ENCODE data around the gene INTS6. TPM values are rescaled to one million over a fixed set of nuclear protein-coding genes. Genes with fewer than 3 reads are reported as not detected.

Gene INTS6
- total and polyA plus RNA-seq, 2 donors (not counting 1 experiment from before 2014, with no cell fraction given), result 15.4 to 74.7 TPM

DNA sequence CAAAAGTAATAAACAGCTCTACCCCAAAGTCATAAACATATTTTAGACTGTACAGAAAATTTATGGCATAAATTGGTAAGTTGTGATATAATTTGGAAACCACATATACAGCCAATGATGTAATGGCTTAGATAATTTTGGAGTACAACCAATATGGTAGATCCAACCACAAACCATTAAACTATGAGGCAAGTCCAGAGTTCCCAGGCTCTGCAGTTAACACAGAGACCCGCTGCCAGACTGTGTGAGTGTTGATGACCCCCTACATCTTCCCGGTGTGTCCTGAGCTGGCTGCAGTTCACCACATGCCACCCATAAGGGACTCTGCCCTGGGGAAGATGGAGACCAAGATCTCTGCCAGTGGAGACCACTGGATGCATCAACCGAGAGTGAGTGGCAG lies 123.2 kb downstream of the INTS6 start:
- H3K27ac ChIP-seq (ENCODE audit: low read length in 2 of 2), result no peak overlapping the region
- no peak for ATAC-seq (ENCODE audit: low read depth)
- no peaks in the 10 kb centered on the region for H3K9me3 ChIP-seq (ENCODE audit: control extremely low read depth in 1 of 3, control insufficient read depth in 2 of 3, insufficient read depth in 1 of 3, low read length in 2 of 3)
- no peak overlapping the region for H3K9ac ChIP-seq (ENCODE audit: low read length)
- peaks cover 19% of the 10 kb centered on the region for H3K4me1 Mint-ChIP-seq
- H3K4me2 ChIP-seq (replicated peaks; ENCODE audit: low read depth, low read length, poor library complexity, severe bottlenecking), result no peak overlapping the region
- no peaks in the 10 kb centered on the region for H3K27me3 Mint-ChIP-seq
- TF ChIP-seq CTCF (IDR thresholded peaks at IDR 0.05), result no peak
- TF ChIP-seq EZH2 (IDR thresholded peaks at IDR 0.05; ENCODE audit: borderline replicate concordance, insufficient read depth, low read depth, low read length, poor library complexity, severe bottlenecking), result no peak
- DNase-seq, result no peak
- H3K4me3 ChIP-seq (ENCODE audit: control extremely low read depth in 1 of 5, extremely low read depth in 1 of 5, insufficient read depth in 1 of 5, low read depth in 2 of 5, low read length in 4 of 5), result no peak overlapping the region
- peaks cover 8 to 22% of the 10 kb centered on the region in 2 donors for H3K4me1 ChIP-seq (ENCODE audit: control insufficient read depth in 2 of 2, insufficient read depth in 2 of 2, low read length in 2 of 2)
- no peaks in the 10 kb centered on the region for H3K79me2 ChIP-seq (ENCODE audit: control insufficient read depth, insufficient read depth, low read length)
- H3K4me3 Mint-ChIP-seq, result no peak overlapping the region
- H3K27ac Mint-ChIP-seq, result no peak overlapping the region
- CTCF ChIA-PET, result no interaction called here
- H2AFZ ChIP-seq (ENCODE audit: insufficient read depth, low read depth, low read length, poor library complexity, severe bottlenecking), result no peak overlapping the region
- H3K9me3 Mint-ChIP-seq (ENCODE audit: insufficient read depth), result no peaks in the 10 kb centered on the region
- WGBS (ENCODE audit: insufficient coverage), result 100% methylated on average over 2 of the region's 3 CpGs
- POLR2A ChIA-PET, result no interaction called here
- H3K36me3 ChIP-seq (replicated peaks in 1 of 2; ENCODE audit: control extremely low read depth in 1 of 2, control insufficient read depth in 1 of 2, extremely low read depth in 1 of 2, insufficient read depth in 2 of 2, low read length in 1 of 2), result no peaks in the 10 kb centered on the region
- H4K20me1 ChIP-seq (ENCODE audit: control insufficient read depth, insufficient read depth, low read length, poor library complexity, severe bottlenecking), result no peaks in the 10 kb centered on the region
- no peaks in the 10 kb centered on the region for H3K27me3 ChIP-seq (replicated peaks in 1 of 4; ENCODE audit: control extremely low read depth in 1 of 4, control insufficient read depth in 3 of 4, insufficient read depth in 4 of 4, low read length in 3 of 4)
- intact Hi-C loops (cut with micrococcal nuclease), result no loop called here

- ChIA-PET CTCF (no interaction called here), POLR2A (no interaction called here)
- no peaks in the 10 kb centered on the region for H3K27me3 Mint-ChIP-seq
- H3K4me3 Mint-ChIP-seq, result no peak overlapping the region
- Histone ChIP-seq H4K20me1 (ENCODE audit: control insufficient read depth, insufficient read depth, low read length, poor library complexity, severe bottlenecking) (no peaks in the 10 kb centered on the region), H3K27ac (ENCODE audit: low read length in 2 of 2) (no peak overlapping the region), H3K4me3 (ENCODE audit: control extremely low read depth in 1 of 5, extremely low read depth in 1 of 5, insufficient read depth in 1 of 5, low read depth in 2 of 5, low read length in 4 of 5) (no peak overlapping the region), H3K4me1 (ENCODE audit: control insufficient read depth in 2 of 2, insufficient read depth in 2 of 2, low read length in 2 of 2) (peaks cover 8 to 22% of the 10 kb centered on the region in 2 donors), H3K9ac (ENCODE audit: low read length) (no peak overlapping the region), H3K79me2 (ENCODE audit: control insufficient read depth, insufficient read depth, low read length) (no peaks in the 10 kb centered on the region), H3K27me3 (replicated peaks in 1 of 4; ENCODE audit: control extremely low read depth in 1 of 4, control insufficient read depth in 3 of 4, insufficient read depth in 4 of 4, low read length in 3 of 4) (no peaks in the 10 kb centered on the region), H3K4me2 (replicated peaks; ENCODE audit: low read depth, low read length, poor library complexity, severe bottlenecking) (no peak overlapping the region), H3K9me3 (ENCODE audit: control extremely low read depth in 1 of 3, control insufficient read depth in 2 of 3, insufficient read depth in 1 of 3, low read length in 2 of 3) (no peaks in the 10 kb centered on the region), H3K36me3 (replicated peaks in 1 of 2; ENCODE audit: control extremely low read depth in 1 of 2, control insufficient read depth in 1 of 2, extremely low read depth in 1 of 2, insufficient read depth in 2 of 2, low read length in 1 of 2) (no peaks in the 10 kb centered on the region), H2AFZ (ENCODE audit: insufficient read depth, low read depth, low read length, poor library complexity, severe bottlenecking) (no peak overlapping the region)
- ATAC-seq (ENCODE audit: low read depth) (no peak), DNase-seq (no peak)
- H3K4me1 Mint-ChIP-seq, result peaks cover 21% of the 10 kb centered on the region
- 93% methylated on average over 4 of the region's 6 CpGs for WGBS (ENCODE audit: insufficient coverage)
- intact Hi-C loops (cut with micrococcal nuclease), result no loop called here
- TF ChIP-seq CTCF (IDR thresholded peaks at IDR 0.05) (no peak), EZH2 (IDR thresholded peaks at IDR 0.05; ENCODE audit: borderline replicate concordance, insufficient read depth, low read depth, low read length, poor library complexity, severe bottlenecking) (no peak)
- H3K27ac Mint-ChIP-seq, result no peak overlapping the region
- H3K9me3 Mint-ChIP-seq (ENCODE audit: insufficient read depth), result no peaks in the 10 kb centered on the region
Observed at GRCh38 chr13:51328488-51328887, 124.3 kb downstream of the INTS6 start.

Measured in B cell (primary cell).